Activated CD8-positive, alpha-beta memory T cell treated with anti-CD3 and anti-CD28 coated beads for 36 hours (primary cell): ENCODE results near the gene WWC1. TPM values are rescaled to one million over a fixed set of nuclear protein-coding genes. Genes with fewer than 3 reads are reported as not detected.

Experiments used
- CTCF ChIA-PET: fragments of 350-600 bp; sonication (Branson Sonifier 250); formaldehyde crosslinking; loops from one replicate; lab custom pipeline; 2021; ENCODE audit warnings: antibody characterized with exemption; lab: Charles Lee
- POLR2A ChIA-PET: fragments of 350-600 bp; sonication (Branson Sonifier 250); formaldehyde crosslinking; loops from one replicate; lab custom pipeline; 2021; ENCODE audit warnings: antibody characterized with exemption; lab: Charles Lee
- total RNA-seq, 2 experiments: library from RNA; stranded (reverse); gene quantifications; one replicate each; pipeline ENCODE4 v1.2.3, GENCODE V29; 2021

The WWC1 gene
- total RNA-seq, 2 experiments from 2014 or later = 1.9 to 3.2 TPM

- ChIA-PET CTCF (no interaction called here), POLR2A (no interaction called here)
Observed at GRCh38 chr5:168455201-168455600, 163.8 kb downstream of the WWC1 start.

- POLR2A ChIA-PET = no interaction called here
Observed at GRCh38 chr5:168457542-168457941, 166.1 kb downstream of the WWC1 start.

GRCh38 chr5:168460606-168461005, 169.2 kb downstream of the WWC1 start:
- POLR2A ChIA-PET = no interaction called here
- CTCF ChIA-PET = no interaction called here

More at GRCh38 chr5:168457542-168457941, 166.1 kb downstream of the WWC1 start:
- CTCF ChIA-PET = no interaction called here

DNA sequence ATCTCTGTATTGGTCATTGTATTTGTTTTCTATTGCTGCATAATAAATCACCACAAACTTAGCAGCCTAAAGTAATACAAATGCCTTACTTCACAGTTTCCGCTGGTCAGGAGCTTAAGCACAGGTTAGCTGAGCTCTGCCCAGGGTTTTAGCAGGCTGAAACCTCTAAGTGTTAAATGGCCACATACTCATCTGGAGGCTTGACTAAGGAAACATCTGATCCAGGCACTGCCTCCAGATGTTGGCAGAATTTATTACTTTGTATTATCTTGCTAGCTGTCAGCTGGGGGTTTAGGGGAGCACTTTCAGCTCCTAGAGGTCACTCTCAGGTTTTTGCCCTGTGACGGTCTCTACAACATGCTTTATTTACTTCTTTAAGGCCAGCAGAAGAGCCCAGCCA, 171.6 kb downstream of the WWC1 start:
- ChIA-PET CTCF (no interaction called here), POLR2A (interaction anchor here (0.5 kb wide), 1 partner anchor 50 kb away, joined by 3 read pairs; no protein-coding TSS in a partner anchor)

GRCh38 chr5:168464214-168464613, 172.8 kb downstream of the WWC1 start:
- ChIA-PET CTCF (no interaction called here), POLR2A (no interaction called here)

- CTCF ChIA-PET = no interaction called here
- POLR2A ChIA-PET = no interaction called here
Observed at GRCh38 chr5:168464641-168465040, 173.2 kb downstream of the WWC1 start.

DNA sequence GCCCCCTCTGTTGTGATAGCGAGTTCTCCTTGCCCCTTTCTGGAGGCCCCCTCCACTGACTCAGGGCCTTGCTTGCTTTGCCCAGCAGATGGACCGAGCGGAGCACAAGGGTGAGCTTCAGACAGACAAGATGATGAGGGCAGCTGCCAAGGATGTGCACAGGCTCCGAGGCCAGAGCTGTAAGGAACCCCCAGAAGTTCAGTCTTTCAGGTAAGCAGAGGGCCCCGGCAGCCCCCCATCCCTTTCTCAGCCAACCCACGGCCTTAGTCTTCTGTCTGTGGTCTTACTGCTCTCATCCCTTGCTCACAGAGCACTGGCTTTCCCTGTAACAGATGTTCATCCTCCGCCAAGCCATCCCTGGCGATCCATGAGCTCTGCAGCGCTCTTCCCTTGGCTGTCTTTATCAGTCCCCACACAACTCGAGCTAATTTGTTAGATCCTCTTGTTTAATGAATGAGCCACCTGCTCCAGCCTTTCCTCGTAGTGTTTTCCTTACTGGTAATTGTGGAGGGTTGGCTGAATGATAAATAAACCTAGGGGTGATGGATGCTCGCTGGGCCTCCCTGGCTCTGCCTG, 176.4 kb downstream of the WWC1 start:
- ChIA-PET CTCF (no interaction called here), POLR2A (no interaction called here)

DNA sequence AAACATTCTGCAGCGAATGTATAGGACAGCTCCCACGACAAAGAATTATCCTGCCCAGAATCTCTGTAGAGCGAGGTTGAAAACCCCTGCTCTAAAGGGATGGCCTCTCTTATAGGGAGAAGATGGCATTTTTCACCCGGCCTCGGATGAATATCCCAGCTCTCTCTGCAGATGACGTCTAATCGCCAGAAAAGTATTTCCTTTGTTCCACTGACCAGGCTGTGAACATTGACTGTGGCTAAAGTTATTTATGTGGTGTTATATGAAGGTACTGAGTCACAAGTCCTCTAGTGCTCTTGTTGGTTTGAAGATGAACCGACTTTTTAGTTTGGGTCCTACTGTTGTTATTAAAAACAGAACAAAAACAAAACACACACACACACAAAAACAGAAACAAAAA, 177.4 kb downstream of the WWC1 start:
- CTCF ChIA-PET = no interaction called here

GRCh38 chr5:168469816-168470215, 178.4 kb downstream of the WWC1 start:
- ChIA-PET CTCF (no interaction called here), POLR2A (no interaction called here)

More for the DNA sequence above, 177.4 kb downstream of the WWC1 start:
- POLR2A ChIA-PET = no interaction called here

GRCh38 chr5:168471785-168472184, 180.3 kb downstream of the WWC1 start:
- POLR2A ChIA-PET = no interaction called here
- CTCF ChIA-PET = no interaction called here

DNA sequence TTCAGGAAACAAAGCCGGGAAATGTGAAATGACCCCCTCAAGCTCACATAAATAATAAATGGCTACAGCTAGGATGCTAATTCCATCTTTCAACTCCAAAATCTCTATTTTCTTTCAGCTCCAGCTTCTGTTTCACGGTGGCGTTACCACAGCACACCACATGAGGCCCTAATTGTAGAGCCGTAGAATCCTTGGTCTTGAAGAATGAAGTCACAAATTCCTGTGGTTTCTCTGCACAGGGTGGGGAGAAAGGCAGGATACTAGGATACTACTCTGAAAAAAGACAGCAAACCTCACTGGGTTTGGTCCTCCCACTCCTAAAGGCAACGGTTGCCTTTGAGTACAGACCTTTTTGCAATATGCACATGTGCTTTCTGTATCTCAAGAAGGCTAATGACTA, 180.9 kb downstream of the WWC1 start:
- POLR2A ChIA-PET = no interaction called here
- CTCF ChIA-PET = no interaction called here

- CTCF ChIA-PET = no interaction called here
- POLR2A ChIA-PET = no interaction called here
Observed at GRCh38 chr5:168474319-168474718, 182.9 kb downstream of the WWC1 start.

DNA sequence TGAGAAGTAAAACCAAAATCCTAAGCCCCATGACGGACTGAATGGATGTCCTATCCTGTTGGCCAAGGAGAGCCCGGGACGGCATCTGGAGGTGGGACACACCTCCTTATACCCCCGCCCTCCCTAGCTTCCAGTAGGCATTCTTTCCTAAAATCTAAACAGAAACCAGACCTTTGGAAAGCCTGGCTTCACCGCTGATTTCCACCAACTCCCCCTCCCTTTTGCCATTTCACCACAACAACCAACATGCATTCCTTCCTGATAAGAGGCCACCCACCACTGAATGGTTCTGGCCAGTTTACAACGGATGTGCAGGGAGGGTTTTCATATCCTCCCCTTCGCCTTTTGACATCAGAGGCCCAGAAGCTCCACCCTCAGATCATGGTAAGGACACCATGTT, 185.6 kb downstream of the WWC1 start:
- ChIA-PET POLR2A (no interaction called here), CTCF (no interaction called here)

DNA sequence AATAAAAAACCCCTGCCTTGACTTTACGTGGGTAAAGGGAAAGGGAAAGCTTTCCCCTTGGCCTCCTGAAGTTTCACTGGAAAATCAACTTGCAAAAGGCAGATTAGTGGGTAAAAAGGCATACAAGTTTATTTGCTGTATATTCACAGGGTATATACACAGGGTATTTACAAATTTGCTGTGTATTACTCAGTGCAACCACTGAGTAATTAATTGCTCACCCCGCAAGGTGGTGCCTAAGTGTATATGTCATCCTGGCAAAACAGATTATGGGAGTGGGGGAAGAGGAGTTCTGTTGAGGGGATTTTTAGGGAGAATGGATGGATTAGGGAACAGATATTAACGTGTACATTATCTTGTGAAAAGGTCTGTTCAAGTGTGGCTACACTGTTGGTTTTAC, 187.7 kb downstream of the WWC1 start:
- ChIA-PET CTCF (no interaction called here), POLR2A (no interaction called here)

DNA sequence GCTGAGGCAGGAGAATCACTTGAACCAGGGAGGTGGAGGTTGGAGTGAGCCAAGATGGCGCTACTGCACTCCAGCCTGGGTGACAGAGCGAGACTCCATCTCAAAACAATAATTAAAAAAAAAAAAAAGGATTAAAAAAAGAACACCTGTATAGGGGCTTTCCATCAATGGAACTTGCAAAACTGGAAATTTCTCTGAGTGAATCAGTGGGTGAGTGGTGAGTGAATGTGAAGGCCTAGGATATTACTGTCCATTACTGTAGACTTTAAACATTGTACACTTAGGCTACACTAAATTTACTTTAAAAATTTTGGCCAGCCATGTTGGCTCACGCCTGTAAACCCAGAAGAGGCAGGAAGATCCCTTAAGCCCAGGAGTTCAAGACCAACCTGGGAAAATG, 189.2 kb downstream of the WWC1 start:
- POLR2A ChIA-PET = no interaction called here
- CTCF ChIA-PET = no interaction called here

- ChIA-PET POLR2A (no interaction called here), CTCF (no interaction called here)
Observed at GRCh38 chr5:168481330-168481788, 189.9 kb downstream of the WWC1 start.

DNA sequence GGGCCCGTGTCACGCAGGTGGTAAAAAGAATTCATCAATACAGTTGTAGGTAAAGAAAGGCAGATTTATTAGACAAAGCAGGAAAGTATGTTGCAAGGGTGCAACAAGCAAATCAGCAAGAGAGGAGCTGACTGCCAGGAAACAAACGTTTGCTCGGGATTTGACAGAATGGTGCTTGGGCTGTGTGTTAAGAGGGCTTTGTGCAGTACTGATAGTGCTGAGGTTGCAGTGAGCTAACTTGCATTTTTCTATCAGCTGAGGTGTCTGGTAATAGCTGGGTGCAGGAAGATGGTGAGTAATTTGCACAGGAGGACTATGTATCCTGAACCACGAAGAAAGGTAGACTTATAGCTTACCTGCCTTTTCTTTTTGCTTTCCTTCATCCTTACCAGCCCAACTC, 190.9 kb downstream of the WWC1 start:
- ChIA-PET POLR2A (no interaction called here), CTCF (no interaction called here)

- ChIA-PET POLR2A (no interaction called here), CTCF (interaction anchor here (1.6 kb wide), 1 partner anchor 217 kb away, joined by 5 read pairs; no protein-coding TSS in a partner anchor)
Observed at GRCh38 chr5:168486136-168486879, 194.9 kb downstream of the WWC1 start, which contains the start of gene RARS1. Gene RARS1, plus strand, starts transcription at chr5:168486471. Its CDS starts 28 bp downstream, at chr5:168486499.

DNA sequence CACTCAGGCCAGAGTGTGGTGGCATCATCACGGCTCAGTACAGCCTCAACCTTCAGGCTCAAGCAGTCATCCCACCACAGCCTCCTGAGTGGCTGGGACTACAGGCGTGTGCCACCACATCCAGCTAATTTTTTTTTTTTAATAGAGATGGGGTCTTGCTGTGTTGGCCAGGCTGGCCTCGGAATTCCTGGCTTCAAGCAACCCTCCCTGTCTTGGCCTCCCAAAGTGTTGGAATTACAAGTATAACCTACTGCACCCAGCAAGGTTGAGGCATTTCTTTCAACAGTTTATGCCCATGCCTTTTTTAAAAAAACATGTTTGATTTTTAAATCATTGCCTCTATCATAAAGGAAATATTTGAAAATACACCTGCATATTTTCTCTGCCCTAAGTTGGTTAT, 197.6 kb downstream of the WWC1 start:
- ChIA-PET POLR2A (no interaction called here), CTCF (no interaction called here)

DNA sequence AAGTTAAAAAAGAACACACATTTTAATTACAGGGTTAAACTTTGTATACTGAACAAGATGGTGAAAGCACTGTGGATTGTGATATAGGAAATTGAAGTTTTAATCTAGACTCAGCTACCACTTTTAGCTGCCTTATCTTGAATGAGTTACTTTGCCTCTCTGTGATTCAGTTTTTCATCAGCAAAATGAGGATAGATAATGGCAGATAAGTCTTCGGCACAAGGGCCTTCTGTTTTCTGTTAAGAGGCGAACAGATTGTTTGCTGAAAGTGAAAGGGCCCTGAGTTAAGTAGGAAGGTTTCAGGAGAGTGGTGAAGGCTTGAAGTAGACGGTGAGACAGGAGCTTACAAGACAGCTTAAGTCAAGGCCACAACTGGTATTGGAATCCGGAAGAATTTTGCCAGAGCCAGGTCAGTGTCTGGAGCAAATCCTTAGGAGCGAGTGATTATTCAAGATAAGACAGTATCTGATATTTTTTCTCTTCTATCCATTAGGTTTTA, 202.7 kb downstream of the WWC1 start:
- POLR2A ChIA-PET = no interaction called here
- CTCF ChIA-PET = no interaction called here
